PFSK-1 (cell line): ENCODE measurements around the gene CCL22.

Source experiments
- POLR2AphosphoS5 ChIP-seq: IDR thresholded peaks from 2 replicates; pipeline ENCODE4 v1.6.1; 2012; ENCODE audit warnings: low read depth, mild to moderate bottlenecking, control low read depth, low read length, moderate library complexity
- TAF1 ChIP-seq: IDR thresholded peaks from 2 replicates; pipeline ENCODE4 v1.6.1; 2012; ENCODE audit warnings: low read length, control low read depth, borderline replicate concordance; ENCODE audit not compliant: insufficient read depth

- no peak for TF ChIP-seq TAF1
- no peak for TF ChIP-seq POLR2AphosphoS5
These were observed 5.6 kb downstream of the CCL22 start for GRCh38 chr16:57364143-57364542.
